SKM-1 (cell line): ENCODE results near the gene CRHBP.
"Not testable (repeated sequence)": the region's sequence is repeated elsewhere in the genome, so short reads cannot be mapped to it uniquely, and the experiment has no call there.

Experiments used
- DNase-seq: peaks from one replicate; lab custom pipeline; 2025; ENCODE audit not compliant: unreplicated experiment; lab: John Stamatoyannopoulos, UW

The CRHBP gene

GRCh38 chr5:76952795-76953536 is at the start of gene CRHBP:
Gene CRHBP, plus strand, starts transcription at chr5:76953045. Its CDS starts 90 bp downstream, at chr5:76953135.
- DNase-seq, result no peak

GRCh38 chr5:76908166-76908565 is 44.7 kb upstream of the CRHBP start:
- DNase-seq, result no peak

- DNase-seq, result not testable (repeated sequence)
Measured at GRCh38 chr5:76910344-76910933, 42.4 kb upstream of the CRHBP start.

- not testable (repeated sequence) for DNase-seq
Measured at GRCh38 chr5:76914671-76915070, 38.2 kb upstream of the CRHBP start.

- DNase-seq, result no peak
Measured at GRCh38 chr5:76918539-76918938, 34.3 kb upstream of the CRHBP start.

GRCh38 chr5:76920491-76920890 is 32.4 kb upstream of the CRHBP start:
- DNase-seq, result no peak

- DNase-seq, result no peak
Measured at GRCh38 chr5:76926329-76927105, 26.3 kb upstream of the CRHBP start.

- no peak for DNase-seq
Measured at GRCh38 chr5:76927961-76928360, 24.9 kb upstream of the CRHBP start.

GRCh38 chr5:76930083-76930482 is 22.8 kb upstream of the CRHBP start:
- DNase-seq, result no peak

GRCh38 chr5:76938177-76938576 is 14.7 kb upstream of the CRHBP start:
- no peak for DNase-seq

GRCh38 chr5:76941000-76941399 is 11.8 kb upstream of the CRHBP start:
- DNase-seq, result no peak

- DNase-seq, result no peak
Measured at GRCh38 chr5:76941442-76941841, 11.4 kb upstream of the CRHBP start.

- no peak for DNase-seq
Measured at GRCh38 chr5:76942581-76942980, 10.3 kb upstream of the CRHBP start.

- no peak for DNase-seq
Measured at GRCh38 chr5:76943006-76943405, 9.8 kb upstream of the CRHBP start.

- DNase-seq, result no peak
Measured at GRCh38 chr5:76944638-76945037, 8.2 kb upstream of the CRHBP start.

GRCh38 chr5:76945238-76945637 is 7.6 kb upstream of the CRHBP start:
- not testable (repeated sequence) for DNase-seq

- DNase-seq, result no peak
Measured at GRCh38 chr5:76946090-76946489, 6.8 kb upstream of the CRHBP start.

GRCh38 chr5:76947082-76947503 is 5.8 kb upstream of the CRHBP start:
- DNase-seq, result no peak

- no peak for DNase-seq
Measured at GRCh38 chr5:76953551-76954382, 922 bp downstream of the CRHBP start.

- DNase-seq, result no peak
Measured at GRCh38 chr5:76954383-76954763, 1.5 kb downstream of the CRHBP start.

GRCh38 chr5:76956033-76956432 is 3.2 kb downstream of the CRHBP start:
- DNase-seq, result no peak
